HEK293 (cell line): ENCODE data around the gene IFNL1.

Experiments
- BCL11B ChIP-seq: fragments of 450-650 bp; formaldehyde crosslinking; IDR thresholded peaks from 2 replicates; pipeline ENCODE4 v1.5.1; 2016; ENCODE audit warnings: low read depth, missing biosample characterization, missing genetic modification characterization
- EGR2 ChIP-seq: fragments of 450-650 bp; formaldehyde crosslinking; IDR thresholded peaks from 2 replicates; pipeline ENCODE4 v1.5.1; 2016; ENCODE audit warnings: low read depth, missing biosample characterization, missing genetic modification characterization
- GLIS1 ChIP-seq: fragments of 450-650 bp; formaldehyde crosslinking; IDR thresholded peaks from 2 replicates; pipeline ENCODE4 v1.5.1; 2016; ENCODE audit warnings: missing biosample characterization, missing genetic modification characterization
- KLF17 ChIP-seq: fragments of 450-650 bp; formaldehyde crosslinking; IDR thresholded peaks from 2 replicates; pipeline ENCODE4 v1.5.1; 2016; ENCODE audit warnings: missing biosample characterization, missing genetic modification characterization
- OSR2 ChIP-seq: fragments of 450-650 bp; formaldehyde crosslinking; IDR thresholded peaks from 2 replicates; pipeline ENCODE4 v1.5.1; 2016; ENCODE audit warnings: missing biosample characterization, missing genetic modification characterization
- PRDM1 ChIP-seq: fragments of 450-650 bp; formaldehyde crosslinking; IDR thresholded peaks from 2 replicates; pipeline ENCODE4; 2016; ENCODE audit warnings: missing biosample characterization, missing genetic modification characterization
- PRDM4 ChIP-seq: fragments of 450-650 bp; formaldehyde crosslinking; IDR thresholded peaks from 2 replicates; pipeline ENCODE4 v1.5.1; 2017; ENCODE audit warnings: missing biosample characterization, missing genetic modification characterization
- TSHZ1 ChIP-seq: fragments of 450-650 bp; formaldehyde crosslinking; IDR thresholded peaks from 2 replicates; pipeline ENCODE4 v1.5.1; 2016; ENCODE audit warnings: missing biosample characterization, missing genetic modification characterization, borderline replicate concordance
- ZBTB10 ChIP-seq: fragments of 450-650 bp; formaldehyde crosslinking; IDR thresholded peaks from 2 replicates; pipeline ENCODE4 v1.5.1; 2016; ENCODE audit warnings: missing biosample characterization, missing genetic modification characterization
- ZBTB49 ChIP-seq: fragments of 450-650 bp; formaldehyde crosslinking; IDR thresholded peaks from 2 replicates; pipeline ENCODE4 v1.5.1; 2016; ENCODE audit warnings: missing biosample characterization, missing genetic modification characterization, low read depth
- ZBTB6 ChIP-seq: fragments of 450-650 bp; formaldehyde crosslinking; IDR thresholded peaks from 2 replicates; pipeline ENCODE4 v1.5.1; 2017; ENCODE audit warnings: missing biosample characterization, missing genetic modification characterization
- ZNF2 ChIP-seq: fragments of 450-650 bp; formaldehyde crosslinking; IDR thresholded peaks from 2 replicates; pipeline ENCODE4 v1.5.1; 2016; ENCODE audit warnings: missing biosample characterization, missing genetic modification characterization
- ZNF239 ChIP-seq: fragments of 450-650 bp; formaldehyde crosslinking; IDR thresholded peaks from 2 replicates; pipeline ENCODE4 v1.5.1; 2016; ENCODE audit warnings: missing biosample characterization, missing genetic modification characterization
- ZNF248 ChIP-seq: fragments of 450-650 bp; formaldehyde crosslinking; IDR thresholded peaks from 2 replicates; pipeline ENCODE4 v1.5.1; 2017; ENCODE audit warnings: missing biosample characterization, missing genetic modification characterization
- ZNF266 ChIP-seq: fragments of 450-650 bp; formaldehyde crosslinking; IDR thresholded peaks from 2 replicates; pipeline ENCODE4 v1.5.1; 2016; ENCODE audit warnings: missing biosample characterization, missing genetic modification characterization, low read depth
- ZNF292 ChIP-seq: fragments of 450-650 bp; formaldehyde crosslinking; IDR thresholded peaks from 2 replicates; pipeline ENCODE4 v1.5.1; 2016; ENCODE audit warnings: low read depth, missing biosample characterization, missing genetic modification characterization, borderline replicate concordance
- ZNF354C ChIP-seq: fragments of 450-650 bp; formaldehyde crosslinking; IDR thresholded peaks from 2 replicates; pipeline ENCODE4 v1.5.1; 2016; ENCODE audit warnings: missing biosample characterization, missing genetic modification characterization, low read depth, borderline replicate concordance
- ZNF423 ChIP-seq: fragments of 450-650 bp; formaldehyde crosslinking; IDR thresholded peaks from 2 replicates; pipeline ENCODE4 v1.5.1; 2016; ENCODE audit warnings: missing biosample characterization, missing genetic modification characterization
- ZNF473 ChIP-seq: fragments of 450-650 bp; formaldehyde crosslinking; IDR thresholded peaks from 2 replicates; pipeline ENCODE4 v1.5.1; 2017; ENCODE audit warnings: missing biosample characterization, missing genetic modification characterization
- ZNF513 ChIP-seq: fragments of 450-650 bp; IDR thresholded peaks from 2 replicates; pipeline ENCODE4 v1.5.1; 2018; ENCODE audit warnings: missing biosample characterization, missing genetic modification characterization
- ZNF623 ChIP-seq: fragments of 450-650 bp; formaldehyde crosslinking; IDR thresholded peaks from 2 replicates; pipeline ENCODE4 v1.5.1; 2016; ENCODE audit warnings: missing biosample characterization, missing genetic modification characterization
- ZNF843 ChIP-seq: fragments of 450-650 bp; formaldehyde crosslinking; IDR thresholded peaks from 2 replicates; pipeline ENCODE4 v1.5.1; 2016; ENCODE audit warnings: missing biosample characterization, missing genetic modification characterization
- ZSCAN4 ChIP-seq: fragments of 450-650 bp; formaldehyde crosslinking; IDR thresholded peaks from 2 replicates; pipeline ENCODE4 v1.5.1; 2017; ENCODE audit warnings: missing biosample characterization, missing genetic modification characterization

Gene IFNL1

GRCh38 chr19:39328046-39328705 is 32.0 kb downstream of the IFNL1 start (continued):
- TF ChIP-seq TSHZ1 (no peak), ZBTB10 (tag by site-specific recombination) (peak; percentile 52; the same call in 1 of the 2 replicates), ZNF423 (tag by site-specific recombination) (no peak), ZNF2 (tag by site-specific recombination) (no peak), ZBTB6 (tag by site-specific recombination) (no peak), GLIS1 (tag by site-specific recombination) (peak; percentile 68; the same call in 1 of the 2 replicates), ZNF513 (tag by site-specific recombination) (no peak), ZSCAN4 (no peak), ZNF248 (no peak), ZBTB49 (tag by site-specific recombination) (no peak), BCL11B (tag by site-specific recombination) (no peak), ZNF239 (tag by site-specific recombination) (no peak), ZNF354C (tag by site-specific recombination) (no peak), PRDM1 (tag by site-specific recombination) (no peak), EGR2 (tag by site-specific recombination) (no peak), KLF17 (tag by site-specific recombination) (peak; percentile 61; the same call in 1 of the 2 replicates), ZNF473 (no peak), ZNF292 (tag by site-specific recombination) (no peak), ZNF623 (tag by site-specific recombination) (no peak), PRDM4 (tag by site-specific recombination) (no peak), ZNF843 (tag by site-specific recombination) (peak; percentile 17; the same call in 1 of the 2 replicates), OSR2 (no peak), ZNF266 (tag by site-specific recombination) (no peak)
